T-helper 17 cell (primary cell): ENCODE results near the gene NDP. TPM values are rescaled to one million over a fixed set of nuclear protein-coding genes. Genes with fewer than 3 reads are reported as not detected.

Source experiments
- ATAC-seq: fragments of 150-1000 bp; cut with Tn5 transposase; 2 replicates; pipeline ENCODE4 v1.10.0; 2021; ENCODE audit warnings: mild to moderate bottlenecking, moderate library complexity
- DNase-seq, 3 donors: peaks; one replicate each; pipeline versions ENCODE4 v3.0.0 to v3.0.0-alpha.2; 2020 to 2021
- H3K9me3 ChIP-seq: one replicate; pipeline ENCODE4 v1.7.0; 2013; ENCODE audit warnings: low read length, mild to moderate bottlenecking; ENCODE audit not compliant: control insufficient read depth, poor library complexity, severe bottlenecking
- H3K27ac Mint-ChIP-seq: one replicate; pipeline ENCODE4 v1.8.0; 2022; ENCODE audit warnings: mild to moderate bottlenecking, moderate library complexity, mixed read lengths
- H3K27me3 Mint-ChIP-seq: one replicate; pipeline ENCODE4 v1.8.0; 2022; ENCODE audit warnings: mixed read lengths
- H3K36me3 Mint-ChIP-seq: one replicate; pipeline ENCODE4 v1.8.0; 2022; ENCODE audit warnings: low read depth, mixed read lengths
- H3K4me1 Mint-ChIP-seq: one replicate; pipeline ENCODE4 v1.8.0; 2022; ENCODE audit warnings: mild to moderate bottlenecking, mixed read lengths
- H3K4me3 Mint-ChIP-seq: one replicate; pipeline ENCODE4 v1.8.0; 2022; ENCODE audit warnings: mild to moderate bottlenecking, moderate library complexity, mixed read lengths
- total RNA-seq, 4 donors: library from RNA in 2 of 4; stranded (reverse) in 2 of 4; gene quantifications; one replicate each; pipeline ENCODE4 v1.2.3 and lab custom pipeline; 2022 to 2026

NDP gene
- total RNA-seq, 2 donors from 2014 or later: not detected

DNA sequence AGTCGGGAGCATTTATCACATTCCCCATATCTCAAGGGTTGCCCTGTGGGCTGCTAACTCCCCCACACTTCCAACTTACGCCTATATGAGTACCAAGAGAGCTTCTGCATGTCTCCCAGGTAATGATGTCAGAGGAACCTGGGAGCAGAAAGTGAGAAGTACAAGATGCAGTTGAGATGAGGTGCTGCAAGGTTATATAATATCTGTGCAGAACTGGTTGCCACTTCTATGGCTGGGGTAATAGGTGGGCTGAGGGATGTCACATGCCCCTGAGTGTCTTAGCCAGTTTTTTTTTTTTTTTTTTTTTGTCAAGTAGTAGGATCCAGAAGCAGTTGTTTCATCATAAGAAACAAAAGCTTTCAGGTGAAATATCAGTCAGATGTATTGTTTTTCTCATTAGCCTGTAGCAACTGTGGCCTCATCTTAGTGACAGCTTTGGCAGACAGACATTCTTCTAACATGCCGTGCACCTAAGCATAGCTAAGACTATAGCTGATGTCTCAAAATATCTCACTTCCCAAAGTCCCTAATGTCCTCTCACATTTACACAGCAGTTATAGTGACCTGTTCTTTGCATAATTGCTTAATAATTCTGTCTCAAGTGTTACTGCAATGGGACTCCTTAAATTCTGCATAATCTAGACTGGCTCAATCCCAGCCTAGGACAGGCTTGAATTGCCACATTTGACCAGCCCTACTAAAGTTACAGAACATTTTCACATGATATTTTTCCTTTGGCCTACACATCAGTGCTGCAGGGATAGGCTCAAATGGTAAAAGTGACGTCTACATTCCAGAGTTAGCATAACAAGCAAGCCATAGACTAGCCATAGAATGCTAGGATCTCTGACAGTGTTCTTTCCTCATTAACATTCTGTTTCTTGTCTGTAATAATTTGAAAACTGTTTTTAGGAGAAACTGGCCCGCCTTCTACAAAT, 73.0 kb downstream of the NDP start:
- no peak overlapping the region for H3K27ac Mint-ChIP-seq
- ATAC-seq: no peak
- no peaks in the 10 kb centered on the region for H3K9me3 ChIP-seq
- H3K27me3 Mint-ChIP-seq: no peaks in the 10 kb centered on the region
- H3K36me3 Mint-ChIP-seq: no peaks in the 10 kb centered on the region
- H3K4me3 Mint-ChIP-seq: no peak overlapping the region
- H3K4me1 Mint-ChIP-seq: no peaks in the 10 kb centered on the region
- DNase-seq: no peak

Other genes starting within 250 kb of the NDP start
- gene MAOB, start 90.9 kb downstream of the NDP start, total RNA-seq: under 1 TPM in 1 of 2 donors, not detected in 1; 0.10 TPM